GM21786 (cell line): Measurements from ENCODE around the gene FAM124B.
"Not testable (repeated sequence)": the region's sequence is repeated elsewhere in the genome, so short reads cannot be mapped to it uniquely, and the experiment has no call there.

ENCODE experiments used
- ATAC-seq: cut with Tn5 transposase; IDR thresholded peaks from one replicate; pipeline ENCODE4 v1.9.1; 2021; ENCODE audit not compliant: unreplicated experiment

FAM124B gene

DNA sequence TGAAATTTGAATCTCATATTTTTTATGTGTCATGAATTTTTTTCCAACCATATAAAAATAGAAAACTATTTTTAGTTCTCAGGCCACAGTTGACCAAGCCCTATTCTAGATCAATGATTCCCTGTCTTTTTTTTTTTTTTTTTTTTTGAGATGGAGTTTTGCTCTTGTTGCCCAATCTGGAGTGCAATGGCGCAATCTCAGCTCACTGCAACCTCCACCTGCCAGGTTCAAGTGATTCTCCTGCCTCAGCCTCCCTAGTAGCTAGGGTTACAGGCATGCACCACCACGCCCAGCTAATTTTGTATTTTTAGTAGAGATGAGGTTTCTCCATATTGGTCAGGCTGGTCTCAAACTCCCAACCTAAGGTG lies 19.6 kb downstream of the FAM124B start:
- ATAC-seq: not testable (repeated sequence)

DNA sequence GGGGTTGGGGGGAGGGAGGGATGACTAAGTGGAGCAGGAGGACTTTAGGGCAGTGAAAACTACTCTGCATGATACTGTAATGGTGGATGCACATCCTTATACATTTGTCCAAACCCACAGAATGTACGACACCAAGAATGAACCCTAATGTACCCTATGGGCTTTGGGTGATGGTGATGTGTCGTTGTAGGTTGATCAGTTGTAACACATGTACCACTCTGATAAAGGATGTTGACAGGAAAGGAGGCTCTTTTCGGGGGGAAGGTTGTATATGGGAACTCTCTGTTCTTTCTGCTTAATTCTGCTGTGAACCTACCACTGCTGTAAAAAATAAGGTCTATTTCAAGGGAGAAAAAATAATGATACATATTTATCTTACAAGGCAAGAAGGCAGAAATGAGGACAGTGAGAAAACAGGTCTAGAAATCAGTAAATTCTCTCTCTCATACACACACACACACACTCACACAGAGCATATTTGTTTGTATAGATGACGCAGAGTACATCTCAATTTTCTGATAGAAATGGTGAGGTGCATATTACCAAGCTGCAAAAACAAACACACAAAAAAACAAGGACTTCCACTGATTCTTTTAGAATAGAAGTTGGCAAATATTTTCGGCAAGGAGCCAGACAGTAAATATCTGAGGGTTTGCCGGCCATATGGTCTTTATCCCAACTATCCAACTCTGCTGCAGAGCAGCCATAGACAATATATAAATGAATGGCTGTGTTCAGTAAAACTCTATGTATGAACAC lies 20.2 kb downstream of the FAM124B start:
- ATAC-seq: no peak

DNA sequence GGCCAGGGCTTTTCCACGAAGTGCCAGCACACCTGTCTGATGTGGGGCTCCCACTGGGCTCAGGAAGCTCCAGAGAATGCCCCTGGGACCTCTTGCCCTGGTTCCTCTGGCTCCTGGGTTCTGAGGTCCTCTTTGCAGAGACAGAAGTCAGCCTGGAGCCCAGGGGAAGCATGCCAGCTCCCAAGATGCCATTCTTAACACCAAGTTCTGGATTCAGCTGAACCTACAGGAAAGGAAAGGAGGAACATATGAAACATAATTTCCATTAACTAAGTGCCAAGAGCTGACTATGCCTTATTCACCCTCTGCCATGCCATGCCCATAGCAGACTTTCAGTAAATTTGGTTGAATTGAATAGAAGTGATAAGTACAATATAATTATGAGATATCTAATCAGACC lies 21.9 kb downstream of the FAM124B start:
- no peak for ATAC-seq

DNA sequence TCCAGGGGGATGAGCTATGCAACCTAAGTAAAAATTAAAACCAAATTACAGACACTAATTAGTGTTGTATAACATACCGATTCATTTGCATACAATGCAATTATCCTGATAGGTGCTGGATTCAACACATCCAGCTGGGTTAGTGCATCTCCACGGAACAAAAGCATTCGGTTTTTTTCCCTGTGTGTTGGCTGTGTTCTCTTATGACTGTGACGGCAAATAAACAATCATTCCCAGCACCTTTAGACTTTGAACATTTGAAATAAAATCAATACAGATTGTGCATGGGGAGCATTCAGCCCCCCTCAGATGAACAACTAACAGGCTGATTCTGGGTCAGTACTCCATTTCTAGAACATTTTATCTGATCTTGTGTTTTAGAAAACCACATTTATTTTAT lies 22.7 kb downstream of the FAM124B start:
- no peak for ATAC-seq

DNA sequence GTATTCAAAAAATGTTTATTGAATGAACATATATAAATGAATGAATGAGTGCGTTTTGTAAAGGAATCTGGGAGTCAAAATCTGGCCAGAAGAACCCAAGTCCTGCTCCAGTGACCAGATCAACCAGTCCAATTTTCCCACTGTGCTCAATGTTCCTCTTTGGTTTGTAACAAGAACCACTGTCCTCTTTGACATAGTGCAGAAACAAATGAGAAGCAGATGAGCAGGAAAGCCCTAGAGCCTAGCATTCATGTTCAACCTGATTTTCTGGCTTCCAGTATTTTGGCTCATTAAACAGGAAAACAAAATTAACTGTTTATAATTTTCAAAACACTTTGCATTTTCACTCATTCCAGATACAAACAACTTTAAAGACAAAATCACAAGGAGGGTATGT lies 23.2 kb downstream of the FAM124B start:
- no peak for ATAC-seq

DNA sequence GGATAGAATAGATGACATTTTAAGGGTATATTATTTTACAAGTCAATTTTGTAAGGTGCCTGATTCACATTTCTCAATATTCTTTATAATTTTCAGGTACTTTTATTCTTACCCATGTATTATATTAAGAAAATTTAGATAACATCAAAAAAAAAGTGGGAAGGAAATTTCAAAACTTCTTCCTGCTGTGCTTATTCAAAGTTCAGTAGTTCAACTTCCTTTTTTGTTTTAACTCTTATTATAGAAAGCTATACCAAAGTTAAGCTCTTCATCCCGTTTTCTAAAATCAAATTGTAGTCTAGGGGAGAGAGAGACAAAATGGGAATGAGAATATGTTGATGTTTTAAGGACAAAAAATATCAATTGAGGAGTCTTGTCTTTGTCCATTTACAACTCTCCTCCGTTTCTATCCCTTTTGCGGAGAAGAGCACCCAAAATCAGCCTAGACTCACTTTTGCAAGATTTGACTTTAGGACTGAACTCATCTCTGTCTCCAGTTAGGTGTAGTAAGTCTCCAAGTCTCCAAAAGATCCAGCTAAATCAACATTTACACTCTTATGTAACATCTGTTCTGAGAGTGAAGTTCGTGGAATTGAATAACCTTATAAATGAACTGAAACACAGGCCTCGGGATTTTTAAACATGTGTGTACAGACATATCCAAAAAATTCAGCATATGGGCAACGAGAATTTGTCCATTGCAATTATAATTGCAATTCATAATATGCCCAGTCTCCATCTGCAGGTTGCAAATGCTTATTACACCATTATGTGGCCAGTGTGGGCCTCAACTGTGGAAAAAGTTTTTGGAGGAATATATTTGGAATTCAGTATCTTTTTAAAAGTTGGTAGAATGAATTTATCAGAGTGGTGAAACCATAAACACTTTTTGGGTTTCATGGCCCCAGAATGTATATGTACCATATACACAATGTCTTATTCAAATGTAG lies 23.9 kb downstream of the FAM124B start:
- no peak for ATAC-seq

DNA sequence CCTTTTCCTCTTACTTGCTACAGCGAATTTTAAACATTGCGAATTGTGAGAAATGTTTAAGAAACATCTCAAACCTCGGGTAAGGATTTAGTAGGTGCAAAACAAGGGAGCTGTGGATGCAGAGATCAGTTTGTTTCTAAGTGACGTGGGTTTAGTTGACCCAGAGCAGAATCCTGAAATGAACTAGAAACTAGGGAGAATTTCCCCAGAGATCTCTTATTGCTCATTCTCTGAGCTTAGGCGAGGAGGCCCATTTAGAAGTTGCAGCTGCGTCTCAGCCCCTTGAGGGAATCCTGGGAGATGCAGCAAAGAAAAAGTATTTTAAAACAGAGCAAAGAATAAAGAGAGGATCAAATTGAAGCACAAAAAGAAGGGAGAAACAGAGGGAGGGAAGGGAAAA lies 29.3 kb downstream of the FAM124B start:
- ATAC-seq: no peak

DNA sequence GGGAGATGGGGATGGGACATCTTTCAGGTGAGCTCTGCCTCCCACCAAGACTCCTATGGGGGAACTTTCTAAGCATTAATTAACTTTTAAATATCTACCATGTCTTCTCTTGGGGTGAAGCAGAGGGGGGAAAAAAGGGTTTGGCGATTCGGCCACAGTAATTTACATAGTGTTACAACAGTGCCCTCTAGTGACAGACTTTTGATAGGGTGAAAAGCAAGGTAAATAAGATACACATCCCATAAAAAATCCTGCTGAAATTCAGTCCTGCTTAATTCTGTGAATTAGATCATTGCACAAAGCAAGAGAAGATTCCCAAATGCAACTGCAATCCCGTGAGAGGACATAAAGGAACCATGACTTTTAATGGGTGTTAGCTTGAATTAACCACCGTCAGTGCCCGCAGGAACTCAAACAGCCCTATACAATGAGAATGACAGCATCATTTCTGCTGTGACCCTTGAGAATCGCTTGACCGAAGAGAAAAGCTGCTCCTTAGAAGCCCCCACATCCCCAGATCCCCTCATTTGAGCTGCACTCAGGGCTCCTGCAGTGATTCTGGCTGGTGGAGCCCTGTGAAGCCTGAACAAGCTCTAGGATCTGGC lies 32.8 kb downstream of the FAM124B start:
- no peak for ATAC-seq

DNA sequence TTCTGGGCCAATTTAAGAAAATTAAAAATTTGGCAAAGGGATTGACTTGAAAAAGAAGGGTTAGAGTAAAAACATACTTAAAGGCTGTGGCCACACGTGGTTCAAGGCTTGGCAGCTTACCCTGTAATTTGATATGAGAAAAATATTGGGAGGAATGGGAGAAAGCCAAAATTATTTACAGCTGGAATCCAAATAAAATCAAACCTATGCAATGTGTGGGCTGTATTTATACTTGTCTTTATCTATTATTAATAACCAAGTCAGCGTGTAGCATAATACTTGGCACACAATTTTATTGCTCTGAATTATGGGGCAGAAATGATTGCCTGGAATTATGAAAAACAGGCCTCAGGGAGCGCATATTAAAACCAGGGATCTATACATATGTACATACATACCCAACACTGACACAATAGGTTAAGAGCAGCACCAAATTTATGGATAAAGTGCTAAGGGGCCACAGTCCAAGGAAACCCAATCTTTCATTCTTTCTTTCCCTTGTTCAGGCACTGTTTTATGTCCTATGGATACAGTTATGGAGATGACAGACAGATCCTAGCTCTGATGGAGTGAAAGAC lies 35.6 kb downstream of the FAM124B start:
- no peak for ATAC-seq

DNA sequence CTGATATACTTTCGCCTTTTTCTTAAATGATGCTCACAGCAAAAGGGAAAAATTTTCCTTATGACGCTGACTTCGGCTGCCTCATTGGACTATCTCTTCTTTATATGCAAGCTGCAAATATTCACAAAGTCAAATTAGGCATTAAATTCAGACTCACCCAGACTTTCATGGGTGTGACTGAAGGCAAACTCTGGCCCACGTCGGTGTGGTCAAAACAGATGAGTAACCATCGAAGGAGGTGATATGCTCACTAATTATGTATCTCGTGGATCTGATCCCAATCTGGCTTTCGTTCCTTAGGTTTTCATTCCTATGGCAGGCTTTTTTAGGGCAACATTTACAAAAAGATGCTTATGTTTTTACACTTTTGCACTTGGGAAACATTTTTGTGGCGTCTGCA lies 36.6 kb downstream of the FAM124B start:
- no peak for ATAC-seq

DNA sequence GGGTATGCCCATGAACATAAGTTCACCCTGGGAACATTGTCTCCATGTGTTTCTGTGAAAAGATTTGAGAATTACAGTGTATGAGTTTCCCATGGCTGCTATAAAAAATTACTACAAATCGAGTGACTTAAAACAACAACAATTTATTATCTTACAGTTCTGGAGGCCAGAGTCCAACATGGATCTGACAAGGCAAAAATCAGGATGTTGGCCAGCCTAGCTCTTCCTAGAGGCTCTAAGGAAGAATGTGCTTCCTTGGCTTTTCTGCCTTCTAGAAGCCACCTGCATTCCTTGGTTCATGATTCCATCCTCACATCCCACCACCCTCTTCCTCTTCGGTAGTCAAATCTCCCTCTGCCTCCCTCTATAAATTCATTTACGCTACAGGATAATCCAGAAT lies 38.6 kb downstream of the FAM124B start:
- no peak for ATAC-seq

DNA sequence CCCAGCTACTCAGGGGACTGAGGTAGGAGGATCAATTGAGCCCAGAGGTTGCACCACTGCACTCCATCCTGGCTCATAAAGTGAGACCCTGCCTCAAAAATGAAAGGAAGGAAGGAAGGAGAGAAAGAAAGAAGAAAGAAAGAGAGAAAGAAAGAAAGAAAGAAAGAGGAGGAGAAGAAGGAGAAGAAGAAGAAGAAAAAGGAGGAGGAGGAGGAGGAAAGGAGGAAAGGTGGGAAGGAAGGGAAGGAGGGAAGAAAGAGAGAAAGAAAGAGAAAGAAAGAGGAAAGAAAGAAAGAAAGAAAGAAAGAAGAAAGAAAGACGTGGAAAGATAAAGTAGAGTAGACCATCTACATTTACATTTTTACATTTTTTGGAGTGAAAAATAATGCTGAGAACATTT lies 39.8 kb downstream of the FAM124B start:
- no peak for ATAC-seq

DNA sequence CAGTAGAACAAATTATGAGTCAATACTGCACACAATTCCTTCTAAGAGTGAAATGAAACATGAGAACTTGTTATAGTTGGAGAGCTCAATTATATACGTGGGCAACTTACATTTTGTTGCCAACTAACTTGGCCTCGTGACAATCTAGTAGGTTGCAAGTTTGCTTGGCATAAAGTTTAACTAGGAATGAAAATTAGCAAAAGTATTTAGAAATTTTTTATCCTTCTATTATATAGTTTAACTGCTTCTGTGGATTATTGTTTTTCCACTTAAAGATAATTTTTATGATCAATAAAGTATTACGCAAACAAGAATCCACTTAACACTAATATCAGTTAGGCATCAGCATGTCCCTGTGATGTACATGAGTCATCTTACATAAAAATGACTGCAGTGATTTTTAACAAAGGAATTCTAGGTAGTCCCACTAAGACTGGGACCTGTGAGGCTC lies 41.1 kb downstream of the FAM124B start:
- ATAC-seq: no peak

DNA sequence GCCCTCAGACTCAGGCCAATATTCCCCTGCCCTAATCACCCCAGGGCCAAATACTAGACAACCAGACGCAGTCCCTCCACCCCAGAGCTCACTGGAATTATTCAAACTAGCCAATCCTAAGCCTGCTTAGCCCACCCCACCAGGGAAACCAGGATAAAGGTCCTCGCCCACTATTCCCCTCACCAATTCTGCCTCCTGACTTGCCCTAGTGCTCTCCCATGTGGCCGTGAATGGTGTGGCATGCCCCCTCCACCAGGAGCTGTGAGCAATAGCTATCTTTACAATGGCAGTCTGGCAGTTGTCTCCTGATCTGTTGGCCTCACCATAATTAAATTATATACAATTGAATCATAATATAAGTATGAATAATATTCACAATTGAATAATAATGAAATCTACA lies 42.3 kb downstream of the FAM124B start:
- no peak for ATAC-seq

DNA sequence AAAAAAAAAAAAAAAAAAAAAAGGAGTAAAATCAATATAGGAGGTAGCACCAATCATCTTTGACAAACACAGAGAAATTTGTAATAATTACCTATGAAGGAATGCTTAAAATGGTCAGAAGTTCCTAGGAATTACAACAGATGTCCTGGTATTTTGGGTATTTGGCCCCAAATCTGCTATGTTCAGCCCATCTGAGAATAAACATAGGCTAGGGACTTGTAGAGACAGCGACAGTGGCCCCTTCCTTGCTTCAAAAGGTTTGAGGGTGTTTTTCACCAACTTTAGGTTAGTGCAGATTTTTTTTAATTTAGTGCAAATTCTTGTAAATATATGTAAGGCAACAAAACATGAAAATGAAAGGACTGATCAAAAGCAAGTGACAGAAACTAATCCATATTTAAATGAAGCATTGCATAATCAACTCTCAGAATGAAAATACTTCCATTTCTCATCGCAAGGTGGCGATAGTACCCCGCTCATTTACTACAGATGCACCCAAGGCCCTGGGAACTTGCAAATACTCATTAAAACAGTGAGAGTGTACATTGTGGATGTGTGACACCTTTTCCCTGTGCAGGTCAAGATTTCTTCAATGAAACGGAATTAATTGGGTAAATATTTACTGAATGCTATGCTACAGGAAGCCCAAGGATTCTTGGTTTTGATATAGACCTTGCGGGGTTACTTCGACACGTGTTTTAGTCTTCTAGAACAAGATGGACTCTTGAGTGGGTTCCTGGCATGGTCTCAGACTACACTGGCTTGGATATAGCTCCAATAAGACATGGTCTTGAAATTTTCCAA lies 44.6 kb downstream of the FAM124B start:
- peak; percentile 83 for ATAC-seq

DNA sequence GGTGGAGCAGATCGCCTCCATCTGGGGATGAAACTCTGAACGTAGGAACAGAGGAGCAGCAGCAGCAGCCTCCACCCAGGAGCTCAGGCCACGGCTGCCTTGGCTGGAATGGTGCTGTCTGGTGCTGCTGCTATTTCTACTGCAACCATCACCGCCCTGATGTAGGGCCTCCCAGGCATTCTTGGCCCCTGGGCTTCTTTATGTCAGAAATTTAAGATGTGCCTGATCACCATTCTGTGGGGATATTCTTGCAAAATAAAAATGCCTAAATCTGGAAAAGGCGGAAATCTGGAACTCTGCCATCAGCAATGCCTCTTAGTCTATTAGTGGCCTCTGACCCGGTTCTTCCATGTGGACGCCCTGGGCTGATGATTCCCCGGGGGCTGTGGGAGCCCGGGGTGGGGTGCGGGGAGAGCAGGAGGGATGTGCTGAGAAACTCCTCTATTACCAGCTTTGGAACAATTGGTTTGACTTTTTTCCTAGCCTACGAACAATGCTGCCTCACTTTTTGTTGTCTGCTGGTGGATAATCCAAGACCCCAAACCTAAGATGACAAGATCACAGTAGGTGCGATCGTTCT lies 47.2 kb downstream of the FAM124B start:
- no peak for ATAC-seq

DNA sequence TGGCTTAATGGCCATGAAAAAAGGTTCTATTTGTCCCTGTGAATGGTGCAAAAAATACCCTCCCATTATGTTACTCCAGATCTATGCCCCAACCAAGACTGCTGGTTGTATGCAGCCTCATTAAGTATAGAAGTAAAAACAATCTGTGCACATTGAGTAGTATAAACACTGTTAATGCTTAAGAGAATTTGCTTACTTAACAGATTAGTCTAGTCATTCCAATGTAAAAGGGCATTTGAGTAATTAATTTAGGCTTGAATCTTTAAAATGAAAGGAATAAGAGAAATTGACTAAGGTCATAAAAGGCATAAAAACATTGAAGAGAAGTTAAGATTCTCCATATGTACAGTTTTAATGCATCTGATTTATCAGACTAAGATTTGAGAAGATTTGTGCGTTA lies 51.2 kb downstream of the FAM124B start:
- ATAC-seq: no peak

DNA sequence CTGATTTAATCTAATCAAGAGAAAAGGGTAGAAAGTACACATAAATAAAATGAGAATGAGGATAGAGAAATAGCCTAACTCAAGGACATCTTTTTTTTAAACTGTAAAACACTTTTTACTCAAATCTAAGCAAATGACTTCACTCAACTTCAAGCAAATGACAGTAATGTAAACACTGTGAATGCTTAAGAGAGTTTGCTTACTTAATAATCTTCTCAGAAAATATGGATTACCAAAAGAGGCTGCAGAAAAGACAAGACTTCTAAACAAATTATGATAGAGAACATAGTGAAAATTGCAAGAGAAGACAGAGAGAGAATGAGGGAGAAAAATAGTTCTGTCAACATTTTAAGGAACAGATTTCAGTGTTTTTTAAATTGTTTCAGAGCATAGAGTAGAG lies 52.5 kb downstream of the FAM124B start:
- ATAC-seq: no peak

DNA sequence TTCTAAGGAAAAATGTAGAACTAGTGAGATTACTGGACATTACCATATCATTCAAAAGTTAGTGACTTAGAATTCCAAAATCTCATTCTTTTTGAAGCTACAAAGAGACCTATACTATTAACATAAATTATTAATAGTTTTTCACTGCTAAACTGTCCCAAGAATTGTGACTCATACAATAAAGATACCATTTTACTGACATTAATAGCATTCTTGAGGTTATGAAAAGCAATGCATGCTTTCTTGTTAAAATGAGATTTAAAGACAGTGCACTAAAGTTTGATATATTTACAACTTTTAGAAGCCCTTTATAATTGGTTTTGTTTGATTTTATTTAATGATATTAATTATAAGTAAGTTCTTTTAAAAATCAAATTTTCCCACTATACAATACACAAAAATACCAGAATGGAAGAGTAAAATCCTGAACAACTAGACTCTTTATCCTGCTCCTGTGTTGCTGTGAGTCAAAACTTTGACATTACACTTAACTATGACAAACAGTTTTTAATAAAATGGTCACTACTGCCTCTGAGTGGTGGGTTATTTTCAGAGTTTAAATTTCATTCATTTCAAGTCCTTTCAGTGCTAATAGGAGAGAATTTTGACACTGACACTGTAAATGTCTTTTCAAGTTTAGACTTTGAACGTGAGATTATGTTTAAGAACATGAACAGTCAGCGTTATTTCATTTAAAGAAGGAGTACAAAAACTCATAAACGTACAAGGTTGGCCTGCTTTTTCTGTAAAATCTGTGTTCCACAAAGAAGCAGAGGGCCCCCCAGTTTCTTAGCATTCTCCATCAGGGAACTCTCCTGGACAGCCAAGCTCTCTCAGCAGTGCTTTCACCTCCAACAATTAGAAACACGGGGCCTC lies 54.5 kb downstream of the FAM124B start:
- ATAC-seq: no peak
